Measurements from ENCODE around the gene OR52D1.

Gene OR52D1

GRCh38 chr11:5488385-5488784 is at the start of gene OR52D1:
Gene OR52D1, plus strand, starts transcription at chr11:5488685. Its CDS starts 22 bp downstream, at chr11:5488707.
- no peak within 1 kb of the TSS for H3K27ac Mint-ChIP-seq
- ATAC-seq, result no peak

GRCh38 chr11:5441414-5441813 is 47.1 kb upstream of the OR52D1 start, which contains the start of gene OR51I1:
Gene OR51I1, minus strand, starts transcription at chr11:5441514. Its CDS starts 0 bp downstream, at chr11:5441514.
- DNase-seq (no peak), ATAC-seq (no peak)
- no peak within 1 kb of the TSS for H3K27ac Mint-ChIP-seq
- no peaks in the 10 kb centered on the region for H3K4me1 Mint-ChIP-seq
- H3K9me3 Mint-ChIP-seq, result no peaks in the 10 kb centered on the region
- no peak within 1 kb of the TSS for H3K4me3 Mint-ChIP-seq
- peaks cover 3% of the 10 kb centered on the region for H3K27me3 Mint-ChIP-seq
- no peaks in the 10 kb centered on the region for H3K36me3 Mint-ChIP-seq (ENCODE audit: low read depth)

More at GRCh38 chr11:5488385-5488784, at the start of gene OR52D1:
- no peak for DNase-seq
- no peak within 1 kb of the TSS for H3K4me3 Mint-ChIP-seq
- peaks cover 5% of the 10 kb centered on the region for H3K4me1 Mint-ChIP-seq
- no peaks in the 10 kb centered on the region for H3K36me3 Mint-ChIP-seq (ENCODE audit: low read depth)
- peaks cover 19% of the 10 kb centered on the region for H3K27me3 Mint-ChIP-seq
- no peaks in the 10 kb centered on the region for H3K9me3 Mint-ChIP-seq

GRCh38 chr11:5443835-5444393 is 44.6 kb upstream of the OR52D1 start:
- Mint-ChIP-seq H3K27me3 (peaks cover 3% of the 10 kb centered on the region), H3K27ac (no peak overlapping the region), H3K36me3 (ENCODE audit: low read depth) (no peaks in the 10 kb centered on the region), H3K4me3 (no peak overlapping the region), H3K4me1 (no peaks in the 10 kb centered on the region), H3K9me3 (no peaks in the 10 kb centered on the region)
- ATAC-seq (no peak), DNase-seq (no peak)

- H3K27ac Mint-ChIP-seq, result no peak within 1 kb of the TSS
- no peaks in the 10 kb centered on the region for H3K36me3 Mint-ChIP-seq (ENCODE audit: low read depth)
- H3K4me1 Mint-ChIP-seq, result no peaks in the 10 kb centered on the region
- ATAC-seq, result no peak
- no peak within 1 kb of the TSS for H3K4me3 Mint-ChIP-seq
- no peak for DNase-seq
- no peaks in the 10 kb centered on the region for H3K27me3 Mint-ChIP-seq
- H3K9me3 Mint-ChIP-seq, result no peaks in the 10 kb centered on the region
Observed at GRCh38 chr11:5449023-5449422, 39.5 kb upstream of the OR52D1 start, which contains the start of gene OR51I2. Gene OR51I2, plus strand, starts transcription at chr11:5449323. Its CDS starts 4,166 bp downstream, at chr11:5453489.

- Mint-ChIP-seq H3K4me1 (no peaks in the 10 kb centered on the region), H3K27me3 (no peaks in the 10 kb centered on the region), H3K27ac (no peak overlapping the region), H3K36me3 (ENCODE audit: low read depth) (no peaks in the 10 kb centered on the region), H3K4me3 (no peak overlapping the region), H3K9me3 (no peaks in the 10 kb centered on the region)
- DNase-seq (no peak), ATAC-seq (no peak)
Observed at GRCh38 chr11:5449432-5449831, 39.1 kb upstream of the OR52D1 start.

- H3K27me3 Mint-ChIP-seq, result peaks cover 1% of the 10 kb centered on the region
- peaks cover 6% of the 10 kb centered on the region for H3K9me3 Mint-ChIP-seq
- H3K36me3 Mint-ChIP-seq (ENCODE audit: low read depth), result no peaks in the 10 kb centered on the region
- H3K4me3 Mint-ChIP-seq, result no peak overlapping the region
- H3K27ac Mint-ChIP-seq, result no peak overlapping the region
- no peaks in the 10 kb centered on the region for H3K4me1 Mint-ChIP-seq
- DNase-seq (no peak), ATAC-seq (no peak)
Observed at GRCh38 chr11:5460983-5461621, 27.4 kb upstream of the OR52D1 start.

GRCh38 chr11:5467527-5467926 is 21.0 kb upstream of the OR52D1 start:
- no peak overlapping the region for H3K27ac Mint-ChIP-seq
- H3K27me3 Mint-ChIP-seq, result peaks cover 4% of the 10 kb centered on the region
- H3K4me1 Mint-ChIP-seq, result no peaks in the 10 kb centered on the region
- no peaks in the 10 kb centered on the region for H3K9me3 Mint-ChIP-seq
- H3K36me3 Mint-ChIP-seq (ENCODE audit: low read depth), result no peaks in the 10 kb centered on the region
- ATAC-seq (no peak), DNase-seq (no peak)
- no peak overlapping the region for H3K4me3 Mint-ChIP-seq

- no peak overlapping the region for H3K27ac Mint-ChIP-seq
- H3K27me3 Mint-ChIP-seq, result peaks cover 15% of the 10 kb centered on the region
- no peak for DNase-seq
- no peak overlapping the region for H3K4me3 Mint-ChIP-seq
- no peaks in the 10 kb centered on the region for H3K36me3 Mint-ChIP-seq (ENCODE audit: low read depth)
- peaks cover 2% of the 10 kb centered on the region for H3K4me1 Mint-ChIP-seq
- no peaks in the 10 kb centered on the region for H3K9me3 Mint-ChIP-seq
- ATAC-seq, result no peak
Observed at GRCh38 chr11:5473921-5474320, 14.6 kb upstream of the OR52D1 start.

GRCh38 chr11:5476186-5476819 is 12.2 kb upstream of the OR52D1 start:
- DNase-seq, result peak; percentile 36
- no peak for ATAC-seq
- Mint-ChIP-seq H3K9me3 (no peaks in the 10 kb centered on the region), H3K36me3 (ENCODE audit: low read depth) (no peaks in the 10 kb centered on the region), H3K27ac (no peak overlapping the region), H3K27me3 (peaks cover 13% of the 10 kb centered on the region), H3K4me1 (peaks cover 2% of the 10 kb centered on the region), H3K4me3 (no peak overlapping the region)

GRCh38 chr11:5486003-5486402 is 2.5 kb upstream of the OR52D1 start:
- ATAC-seq (no peak), DNase-seq (no peak)
- Mint-ChIP-seq H3K9me3 (no peaks in the 10 kb centered on the region), H3K27me3 (peaks cover 11% of the 10 kb centered on the region), H3K36me3 (ENCODE audit: low read depth) (no peaks in the 10 kb centered on the region), H3K27ac (no peak overlapping the region), H3K4me1 (peaks cover 5% of the 10 kb centered on the region), H3K4me3 (no peak overlapping the region)

GRCh38 chr11:5486421-5486820 is 2.1 kb upstream of the OR52D1 start:
- Mint-ChIP-seq H3K4me1 (peaks cover 5% of the 10 kb centered on the region), H3K9me3 (no peaks in the 10 kb centered on the region), H3K36me3 (ENCODE audit: low read depth) (no peaks in the 10 kb centered on the region), H3K4me3 (no peak overlapping the region), H3K27me3 (peaks cover 14% of the 10 kb centered on the region), H3K27ac (no peak overlapping the region)
- DNase-seq, result peak; percentile 10
- ATAC-seq, result peak; percentile 93

GRCh38 chr11:5488798-5489399 is 414 bp downstream of the OR52D1 start:
- H3K4me3 Mint-ChIP-seq, result no peak overlapping the region
- DNase-seq, result no peak
- H3K9me3 Mint-ChIP-seq, result no peaks in the 10 kb centered on the region
- H3K27me3 Mint-ChIP-seq, result peaks cover 15% of the 10 kb centered on the region
- H3K27ac Mint-ChIP-seq, result no peak overlapping the region
- ATAC-seq, result no peak
- H3K4me1 Mint-ChIP-seq, result peaks cover 5% of the 10 kb centered on the region
- no peaks in the 10 kb centered on the region for H3K36me3 Mint-ChIP-seq (ENCODE audit: low read depth)

- Mint-ChIP-seq H3K27ac (no peak overlapping the region), H3K36me3 (ENCODE audit: low read depth) (no peaks in the 10 kb centered on the region), H3K4me1 (peaks cover 5% of the 10 kb centered on the region), H3K9me3 (no peaks in the 10 kb centered on the region), H3K27me3 (peaks cover 16% of the 10 kb centered on the region), H3K4me3 (no peak overlapping the region)
- ATAC-seq (no peak), DNase-seq (no peak)
Observed at GRCh38 chr11:5489576-5490357, 1.3 kb downstream of the OR52D1 start.

GRCh38 chr11:5499671-5500070 is 11.2 kb downstream of the OR52D1 start:
- H3K4me1 Mint-ChIP-seq, result no peaks in the 10 kb centered on the region
- H3K36me3 Mint-ChIP-seq (ENCODE audit: low read depth), result no peaks in the 10 kb centered on the region
- ATAC-seq (no peak), DNase-seq (no peak)
- H3K4me3 Mint-ChIP-seq, result no peak overlapping the region
- H3K27me3 Mint-ChIP-seq, result peaks cover 2% of the 10 kb centered on the region
- no peak overlapping the region for H3K27ac Mint-ChIP-seq
- no peaks in the 10 kb centered on the region for H3K9me3 Mint-ChIP-seq

Data from activated naive CD8-positive, alpha-beta T cell treated with anti-CD3 and anti-CD28 coated beads, Interleukin-2, amount 50 U/mL, for 24 hours (primary cell).